Activated CD4-positive, alpha-beta T cell treated with anti-CD3 and anti-CD28 coated beads for 36 hours (primary cell): ENCODE data around the gene NBEAL2. TPM values are rescaled to one million over a fixed set of nuclear protein-coding genes. Genes with fewer than 3 reads are reported as not detected.
A peak's percentile ranks its signal among the peaks of the same experiment; 100 is the strongest.

ENCODE experiments used
- ATAC-seq: fragments of 200-7000 bp; cut with Tn5 transposase; one replicate; pipeline ENCODE4 v1.10.0; 2021; ENCODE audit warnings: mild to moderate bottlenecking, moderate library complexity
- CTCF ChIA-PET: fragments of 350-600 bp; sonication (Branson Sonifier 250); formaldehyde crosslinking; loops from one replicate; lab custom pipeline; 2021; ENCODE audit warnings: antibody characterized with exemption; lab: Charles Lee
- POLR2A ChIA-PET: fragments of 350-600 bp; sonication (Branson Sonifier 250); formaldehyde crosslinking; loops from one replicate; lab custom pipeline; 2021; ENCODE audit warnings: antibody characterized with exemption, inconsistent platforms; lab: Charles Lee
- DNase-seq: peaks from one replicate; pipeline ENCODE4 v3.0.0-alpha.2; 2020
- H3K27ac Mint-ChIP-seq: one replicate; pipeline ENCODE4 v1.8.0; 2021; ENCODE audit warnings: mixed read lengths
- H3K27me3 Mint-ChIP-seq: one replicate; pipeline ENCODE4 v1.8.0; 2021; ENCODE audit warnings: mixed read lengths
- H3K36me3 Mint-ChIP-seq: one replicate; pipeline ENCODE4 v1.8.0; 2021; ENCODE audit warnings: low read depth, mixed read lengths
- H3K4me1 Mint-ChIP-seq: one replicate; pipeline ENCODE4 v1.8.0; 2021; ENCODE audit warnings: mixed read lengths
- H3K4me3 Mint-ChIP-seq: one replicate; pipeline ENCODE4 v1.8.0; 2021; ENCODE audit warnings: mild to moderate bottlenecking, moderate library complexity, mixed read lengths
- H3K9me3 Mint-ChIP-seq: one replicate; pipeline ENCODE4 v1.8.0; 2021; ENCODE audit warnings: low read depth, mixed read lengths
- intact Hi-C, 2 experiments: fragments of 100-400 bp; cut with DNase I in 1 of 2; cut with micrococcal nuclease in 1 of 2; formaldehyde crosslinking; loops; one replicate each; pipeline versions ENCODE4 v1.14.2 to v1.15.1; 2022 to 2024; cut with DNase I, micrococcal nuclease
- total RNA-seq, 2 experiments: library from RNA; stranded (reverse); gene quantifications; one replicate each; pipeline ENCODE4 v1.2.3, GENCODE V29; 2021

The NBEAL2 gene
- total RNA-seq, 2 experiments from 2014 or later: 83.4 to 84.9 TPM

GRCh38 chr3:46946416-46946815 is 33.0 kb upstream of the NBEAL2 start:
- Mint-ChIP-seq H3K27ac (peak overlapping the region; percentile 92), H3K36me3 (peaks cover 26% of the 10 kb centered on the region), H3K4me3 (no peak overlapping the region), H3K4me1 (peaks cover 72% of the 10 kb centered on the region), H3K27me3 (no peaks in the 10 kb centered on the region), H3K9me3 (no peaks in the 10 kb centered on the region)
- ChIA-PET CTCF (interaction anchor here (1.3 to 1.8 kb wide), 2 partner anchors 16 to 62 kb away, joined by 5 read pairs; no protein-coding TSS in a partner anchor), POLR2A (no interaction called here)
- DNase-seq: no peak
- intact Hi-C loops: no loop called here
- ATAC-seq: no peak

- H3K9me3 Mint-ChIP-seq: no peaks in the 10 kb centered on the region
- peaks cover 75% of the 10 kb centered on the region for H3K4me1 Mint-ChIP-seq
- DNase-seq: peak; percentile 78
- CTCF ChIA-PET: interaction anchor here (0.5 to 2.3 kb wide), 6 partner anchors 11 to 840 kb away, joined by 3 to 13 read pairs (median 5); no protein-coding TSS in a partner anchor
- POLR2A ChIA-PET: interaction anchor here (1.0 to 1.7 kb wide), 3 partner anchors 13 to 32 kb away, joined by 3 to 8 read pairs (median 4); partner anchors contain the start of gene NBEAL2
- H3K4me3 Mint-ChIP-seq: peak overlapping the region; percentile 62
- intact Hi-C loops: loop anchor here in 1 of 2 experiments (1.0 kb wide), 1 partner anchor 12 kb away; no protein-coding TSS in a partner anchor
- peak; percentile 72 for ATAC-seq
- peak overlapping the region; percentile 92 for H3K27ac Mint-ChIP-seq
- peaks cover 29% of the 10 kb centered on the region for H3K36me3 Mint-ChIP-seq
- no peaks in the 10 kb centered on the region for H3K27me3 Mint-ChIP-seq
Observed at GRCh38 chr3:46946856-46947545, 32.5 kb upstream of the NBEAL2 start.

GRCh38 chr3:46947546-46947901 is 31.9 kb upstream of the NBEAL2 start:
- CTCF ChIA-PET: interaction anchor here (0.5 to 2.3 kb wide), 5 partner anchors 11 to 840 kb away, joined by 3 to 13 read pairs (median 5); no protein-coding TSS in a partner anchor
- ATAC-seq (peak; percentile 21), DNase-seq (no peak)
- H3K9me3 Mint-ChIP-seq: no peaks in the 10 kb centered on the region
- POLR2A ChIA-PET: interaction anchor here (1.0 to 1.7 kb wide), 3 partner anchors 12 to 32 kb away, joined by 3 to 8 read pairs (median 4); partner anchors contain the start of gene NBEAL2
- peak overlapping the region; percentile 62 for H3K4me3 Mint-ChIP-seq
- H3K36me3 Mint-ChIP-seq: peaks cover 29% of the 10 kb centered on the region
- peak overlapping the region; percentile 92 for H3K27ac Mint-ChIP-seq
- peaks cover 78% of the 10 kb centered on the region for H3K4me1 Mint-ChIP-seq
- intact Hi-C loops: loop anchor here in 1 of 2 experiments (1.0 kb wide), 1 partner anchor 12 kb away; no protein-coding TSS in a partner anchor
- H3K27me3 Mint-ChIP-seq: no peaks in the 10 kb centered on the region

GRCh38 chr3:46947981-46948791 is 31.3 kb upstream of the NBEAL2 start:
- H3K27me3 Mint-ChIP-seq: no peaks in the 10 kb centered on the region
- peak; percentile 77 for DNase-seq
- H3K27ac Mint-ChIP-seq: peak overlapping the region; percentile 92
- H3K4me1 Mint-ChIP-seq: peaks cover 80% of the 10 kb centered on the region
- peaks cover 29% of the 10 kb centered on the region for H3K36me3 Mint-ChIP-seq
- CTCF ChIA-PET: interaction anchor here (0.5 to 2.3 kb wide), 3 partner anchors 10 to 839 kb away, joined by 3 to 13 read pairs (median 5); no protein-coding TSS in a partner anchor
- POLR2A ChIA-PET: interaction anchor here (0.6 to 1.7 kb wide), 3 partner anchors 12 to 31 kb away, joined by 4 to 15 read pairs (median 8); partner anchors contain the start of gene NBEAL2
- no peaks in the 10 kb centered on the region for H3K9me3 Mint-ChIP-seq
- peak; percentile 81 for ATAC-seq
- peak overlapping the region; percentile 62 for H3K4me3 Mint-ChIP-seq
- intact Hi-C loops: loop anchor here in 1 of 2 experiments (1.0 kb wide), 1 partner anchor 11 kb away; no protein-coding TSS in a partner anchor

GRCh38 chr3:46948830-46949671 is 30.4 kb upstream of the NBEAL2 start:
- POLR2A ChIA-PET: interaction anchor here (0.6 kb wide), 2 partner anchors 25 to 284 kb away, joined by 5 to 15 read pairs; no protein-coding TSS in a partner anchor

GRCh38 chr3:46950177-46950576 is 29.3 kb upstream of the NBEAL2 start:
- Mint-ChIP-seq H3K27me3 (no peaks in the 10 kb centered on the region), H3K36me3 (peaks cover 37% of the 10 kb centered on the region), H3K27ac (peak overlapping the region; percentile 2), H3K4me3 (no peak overlapping the region), H3K4me1 (peaks cover 90% of the 10 kb centered on the region), H3K9me3 (no peaks in the 10 kb centered on the region)
- DNase-seq (no peak), ATAC-seq (no peak)
- CTCF ChIA-PET: no interaction called here
- intact Hi-C loops: loop anchor here in 1 of 2 experiments (5.0 kb wide), 1 partner anchor 37 kb away; no protein-coding TSS in a partner anchor
- POLR2A ChIA-PET: no interaction called here

More at GRCh38 chr3:46948830-46949671, 30.4 kb upstream of the NBEAL2 start:
- H3K9me3 Mint-ChIP-seq: no peaks in the 10 kb centered on the region
- peak overlapping the region; percentile 15 for H3K4me3 Mint-ChIP-seq
- intact Hi-C loops: no loop called here
- H3K27me3 Mint-ChIP-seq: no peaks in the 10 kb centered on the region
- H3K4me1 Mint-ChIP-seq: peaks cover 88% of the 10 kb centered on the region
- peaks cover 29% of the 10 kb centered on the region for H3K36me3 Mint-ChIP-seq
- ATAC-seq (no peak), DNase-seq (peak; percentile 33)
- CTCF ChIA-PET: interaction anchor here (2.3 kb wide), 1 partner anchor 9 kb away, joined by 13 read pairs; no protein-coding TSS in a partner anchor
- H3K27ac Mint-ChIP-seq: peak overlapping the region; percentile 92

GRCh38 chr3:46950650-46951241 is 28.7 kb upstream of the NBEAL2 start:
- ATAC-seq: no peak
- intact Hi-C loops: loop anchor here in 1 of 2 experiments (5.0 kb wide), 1 partner anchor 37 kb away; no protein-coding TSS in a partner anchor
- no peaks in the 10 kb centered on the region for H3K27me3 Mint-ChIP-seq
- no peak overlapping the region for H3K27ac Mint-ChIP-seq
- peaks cover 35% of the 10 kb centered on the region for H3K36me3 Mint-ChIP-seq
- no peak overlapping the region for H3K4me3 Mint-ChIP-seq
- POLR2A ChIA-PET: no interaction called here
- no peaks in the 10 kb centered on the region for H3K9me3 Mint-ChIP-seq
- CTCF ChIA-PET: no interaction called here
- H3K4me1 Mint-ChIP-seq: peaks cover 90% of the 10 kb centered on the region
- no peak for DNase-seq

- ATAC-seq: no peak
- CTCF ChIA-PET: interaction anchor here (0.7 to 1.5 kb wide), 2 partner anchors 10 to 15 kb away, joined by 4 to 5 read pairs; no protein-coding TSS in a partner anchor
- H3K36me3 Mint-ChIP-seq: peaks cover 21% of the 10 kb centered on the region
- H3K4me1 Mint-ChIP-seq: peaks cover 84% of the 10 kb centered on the region
- DNase-seq: no peak
- POLR2A ChIA-PET: no interaction called here
- no peaks in the 10 kb centered on the region for H3K27me3 Mint-ChIP-seq
- H3K4me3 Mint-ChIP-seq: peak overlapping the region; percentile 1
- H3K9me3 Mint-ChIP-seq: no peaks in the 10 kb centered on the region
- peak overlapping the region; percentile 26 for H3K27ac Mint-ChIP-seq
- intact Hi-C loops: loop anchor here in 1 of 2 experiments (5.0 kb wide), 1 partner anchor 34 kb away; no protein-coding TSS in a partner anchor
Observed at GRCh38 chr3:46952813-46953212, 26.7 kb upstream of the NBEAL2 start.

- H3K27ac Mint-ChIP-seq: peak overlapping the region; percentile 87
- H3K9me3 Mint-ChIP-seq: no peaks in the 10 kb centered on the region
- DNase-seq: no peak
- ChIA-PET CTCF (interaction anchor here (0.6 to 1.5 kb wide), 3 partner anchors 11 to 345 kb away, joined by 3 to 5 read pairs (median 4); no protein-coding TSS in a partner anchor), POLR2A (interaction anchor here (0.7 kb wide), 1 partner anchor 35 kb away, joined by 3 read pairs; no protein-coding TSS in a partner anchor)
- peak; percentile 21 for ATAC-seq
- peaks cover 84% of the 10 kb centered on the region for H3K4me1 Mint-ChIP-seq
- intact Hi-C loops: loop anchor here in 1 of 2 experiments (5.0 kb wide), 1 partner anchor 34 kb away; no protein-coding TSS in a partner anchor
- no peaks in the 10 kb centered on the region for H3K27me3 Mint-ChIP-seq
- peaks cover 21% of the 10 kb centered on the region for H3K36me3 Mint-ChIP-seq
- peak overlapping the region; percentile 1 for H3K4me3 Mint-ChIP-seq
Observed at GRCh38 chr3:46953234-46954010, 26.0 kb upstream of the NBEAL2 start.
